ENCODE measurements around the gene MTFR1L. TPM values are rescaled to one million over a fixed set of nuclear protein-coding genes. Genes with fewer than 3 reads are reported as not detected.

The MTFR1L gene
- total and polyA plus RNA-seq, 9 of the 15 experiments (the other 6 are each of a cell fraction or from before 2014, with no cell fraction given) = 41.4 to 98.5 (median 53.7) TPM

DNA sequence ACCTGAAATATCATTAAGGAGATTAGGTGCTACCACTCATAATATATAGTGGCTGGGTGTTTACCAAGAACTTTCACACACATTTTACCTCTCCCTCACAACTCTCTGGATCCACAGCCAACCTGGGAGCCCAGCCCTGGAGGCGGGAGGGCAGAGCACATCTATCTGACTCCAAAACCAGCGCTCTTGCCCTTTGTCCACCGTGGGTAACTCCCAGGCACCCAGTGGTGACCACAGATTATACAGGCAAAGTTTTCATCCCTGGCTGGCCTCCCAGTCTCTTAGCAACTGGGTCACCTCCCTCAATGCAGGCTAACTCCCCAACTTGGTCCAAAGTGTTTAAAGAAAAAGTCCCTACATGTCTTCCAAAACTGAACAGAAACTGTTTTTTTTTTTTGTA is 53.4 kb downstream of the MTFR1L start:
- Histone ChIP-seq H3K4me1 (replicated peaks in 1 of 2; ENCODE audit: control insufficient read depth in 2 of 2, insufficient read depth in 2 of 2, low read length in 2 of 2) (peaks cover 42 to 45% of the 10 kb centered on the region in 2 experiments), H3K9me3 (replicated peaks; ENCODE audit: control insufficient read depth, insufficient read depth, low read depth, low read length) (no peaks in the 10 kb centered on the region), H3K9me1 (ENCODE audit: control insufficient read depth, insufficient read depth, low read length) (no peaks in the 10 kb centered on the region), H3K79me2 (ENCODE audit: control insufficient read depth, insufficient read depth, low read length) (peaks cover 10% of the 10 kb centered on the region; the same call in 2 of the 3 replicates), H4K20me1 (replicated peaks; ENCODE audit: control insufficient read depth, insufficient read depth, low read length) (no peaks in the 10 kb centered on the region), H3K4me2 (ENCODE audit: insufficient read depth, low read length) (no peak overlapping the region), H2AFZ (ENCODE audit: low read depth, low read length) (no peak overlapping the region), H3K4me3 (no peak overlapping the region), H3K27me3 (ENCODE audit: control insufficient read depth in 2 of 2, insufficient read depth in 2 of 2, low read length in 2 of 2) (no peaks in the 10 kb centered on the region), H3K36me3 (ENCODE audit: control insufficient read depth, insufficient read depth, low read length) (no peaks in the 10 kb centered on the region), H3K27ac (ENCODE audit: extremely low read depth, low read depth, low read length) (no peak overlapping the region), H3K9ac (ENCODE audit: insufficient read depth in 1 of 2, low read depth in 2 of 2, low read length in 2 of 2) (peak overlapping the region in 1 of 2 experiments; percentile 46; a peak in 1 of 4 replicates)
- BruUV-seq (replicated peaks) = no TSS peak
- DNase-seq (ENCODE audit: extremely low read depth in 1 of 4, low spot score in 3 of 4) (peak in 3 of 4 experiments; percentile 34 to 54 (median 48)), ATAC-seq (no peak), FAIRE-seq (peak; percentile 49)
- in situ Hi-C loops (cut with MboI) (no loop called here), intact Hi-C loops (cut with micrococcal nuclease) (no loop called here)
- ChIA-PET CTCF (ENCODE audit: low intra/inter-chr PET ratio) (no interaction called here), POLR2A (no interaction called here)
- 0 out of 2 replicates have a peak, but pooled peaks have one; percentile 20 for TF ChIP-seq GTF2E2 (tag; IDR thresholded peaks at IDR 0.05)
- peak in 1 of 2 experiments; percentile 10; a peak in 1 of 4 replicates for TF ChIP-seq RCOR1 (IDR thresholded peaks at IDR 0.05; ENCODE audit: borderline replicate concordance in 1 of 2, low read depth in 2 of 2, low read length in 2 of 2)
- TF ChIP-seq ZNF12 (CRISPR knock-in tag; IDR thresholded peaks at IDR 0.05) = no peak
- TF ChIP-seq, protein P1, sequence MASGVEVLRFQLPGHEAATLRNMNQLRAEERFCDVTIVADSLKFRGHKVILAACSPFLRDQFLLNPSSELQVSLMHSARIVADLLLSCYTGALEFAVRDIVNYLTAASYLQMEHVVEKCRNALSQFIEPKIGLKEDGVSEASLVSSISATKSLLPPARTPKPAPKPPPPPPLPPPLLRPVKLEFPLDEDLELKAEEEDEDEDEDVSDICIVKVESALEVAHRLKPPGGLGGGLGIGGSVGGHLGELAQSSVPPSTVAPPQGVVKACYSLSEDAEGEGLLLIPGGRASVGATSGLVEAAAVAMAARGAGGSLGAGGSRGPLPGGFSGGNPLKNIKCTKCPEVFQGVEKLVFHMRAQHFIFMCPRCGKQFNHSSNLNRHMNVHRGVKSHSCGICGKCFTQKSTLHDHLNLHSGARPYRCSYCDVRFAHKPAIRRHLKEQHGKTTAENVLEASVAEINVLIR (CRISPR knock-in tag; IDR thresholded peaks at IDR 0.05) = no peak
- no peak for TF ChIP-seq ZNF263 (CRISPR knock-in tag; IDR thresholded peaks at IDR 0.05; ENCODE audit: borderline replicate concordance)
- no peak for TF ChIP-seq HEY1 (CRISPR knock-in tag; IDR thresholded peaks at IDR 0.05; ENCODE audit: borderline replicate concordance)
- 23% methylated on average over 3 of the region's 3 CpGs for WGBS (ENCODE audit: insufficient coverage, low coverage, missing lambda C conversion rate)
